NCI-H1417 treated with DMSO at 0.1 percent for 48 hours (cell line): ENCODE results near the gene DBNDD1.
"Not testable (repeated sequence)": the region's sequence is repeated elsewhere in the genome, so short reads cannot be mapped to it uniquely, and the experiment has no call there.

Experiments
- DNase-seq: peaks from one replicate; lab custom pipeline; 2025; lab: John Stamatoyannopoulos, UW

The DBNDD1 gene

GRCh38 chr16:89987169-89987568, 32.1 kb downstream of the DBNDD1 start:
- no peak for DNase-seq

- no peak for DNase-seq
Observed at GRCh38 chr16:89986600-89986999, 32.7 kb downstream of the DBNDD1 start.

GRCh38 chr16:89985219-89985618, 34.0 kb downstream of the DBNDD1 start:
- no peak for DNase-seq

GRCh38 chr16:89984216-89984615, 35.0 kb downstream of the DBNDD1 start:
- DNase-seq, result no peak

GRCh38 chr16:89983536-89983935, 35.7 kb downstream of the DBNDD1 start:
- no peak for DNase-seq

GRCh38 chr16:89982318-89982717, 36.9 kb downstream of the DBNDD1 start:
- DNase-seq, result no peak

- DNase-seq, result no peak
Observed at GRCh38 chr16:89981414-89981813, 37.8 kb downstream of the DBNDD1 start.

GRCh38 chr16:89974870-89975269, 44.4 kb downstream of the DBNDD1 start:
- no peak for DNase-seq

- no peak for DNase-seq
Observed at GRCh38 chr16:89973654-89974335, 45.5 kb downstream of the DBNDD1 start.

GRCh38 chr16:89973235-89973634, 46.0 kb downstream of the DBNDD1 start:
- DNase-seq, result no peak

- DNase-seq, result peak; percentile 35
Observed at GRCh38 chr16:89972244-89973234, 46.7 kb downstream of the DBNDD1 start.

GRCh38 chr16:89971495-89972243, 47.6 kb downstream of the DBNDD1 start:
- no peak for DNase-seq

- DNase-seq, result no peak
Observed at GRCh38 chr16:89969741-89970410, 49.4 kb downstream of the DBNDD1 start.

- DNase-seq, result not testable (repeated sequence)
Observed at GRCh38 chr16:89968074-89968473, 51.2 kb downstream of the DBNDD1 start.

GRCh38 chr16:89967436-89967835, 51.8 kb downstream of the DBNDD1 start:
- not testable (repeated sequence) for DNase-seq

GRCh38 chr16:89966756-89967155, 52.5 kb downstream of the DBNDD1 start:
- DNase-seq, result no peak

GRCh38 chr16:89965447-89966225, 53.6 kb downstream of the DBNDD1 start:
- no peak for DNase-seq

GRCh38 chr16:89964201-89964600, 55.1 kb downstream of the DBNDD1 start:
- DNase-seq, result no peak

- DNase-seq, result no peak
Observed at GRCh38 chr16:89962754-89963498, 56.3 kb downstream of the DBNDD1 start.

- DNase-seq, result no peak
Observed at GRCh38 chr16:89961920-89962319, 57.3 kb downstream of the DBNDD1 start.
